Measurements from ENCODE around the gene OR2A14. TPM values are rescaled to one million over a fixed set of nuclear protein-coding genes. Genes with fewer than 3 reads are reported as not detected.
A peak's percentile ranks its signal among the peaks of the same experiment; 100 is the strongest.
"Not testable (repeated sequence)": the region's sequence is repeated elsewhere in the genome, so short reads cannot be mapped to it uniquely, and the experiment has no call there.

The OR2A14 gene
- total RNA-seq, 4 donors from 2014 or later, result not detected

GRCh38 chr7:144174613-144175012 is 51.6 kb downstream of the OR2A14 start:
- Histone ChIP-seq H3K4me3 (no peak overlapping the region), H3K9me3 (no peaks in the 10 kb centered on the region), H3K27me3 (no peaks in the 10 kb centered on the region), H3K36me3 (no peaks in the 10 kb centered on the region), H3K27ac (no peak overlapping the region), H3K4me1 (no peaks in the 10 kb centered on the region)
- intact Hi-C loops (cut with DNase I; ENCODE audit: low total_unique reads), result no loop called here
- in situ Hi-C loops (cut with MboI; ENCODE audit: low sequenced_read_pairs in 4 of 4), result loop anchor here in 1 of 4 donors (25.0 kb wide), 1 partner anchor 213 kb away; no protein-coding TSS in a partner anchor
- no peak for ATAC-seq
- TF ChIP-seq CTCF (IDR thresholded peaks at IDR 0.05 in 4 of 5, conservative IDR thresholded peaks at IDR 0.05 in 1 of 5) (no peak), POLR2A (IDR thresholded peaks at IDR 0.05) (no peak)
- no peak for DNase-seq

- DNase-seq; H3K27me3 ChIP-seq; intact Hi-C loops (cut with DNase I; ENCODE audit: low total_unique reads); H3K4me1 ChIP-seq; H3K4me3 ChIP-seq; ATAC-seq; H3K27ac ChIP-seq; H3K36me3 ChIP-seq; H3K9me3 ChIP-seq; in situ Hi-C loops (cut with MboI; ENCODE audit: low sequenced_read_pairs in 4 of 4): not testable (repeated sequence)
- TF ChIP-seq CTCF (IDR thresholded peaks at IDR 0.05 in 4 of 5, conservative IDR thresholded peaks at IDR 0.05 in 1 of 5), result peak in 3 of 5 experiments; percentile 13 to 30 (median 25)
Observed at GRCh38 chr7:144178380-144179164, 55.6 kb downstream of the OR2A14 start.

GRCh38 chr7:144179165-144179479 is 56.1 kb downstream of the OR2A14 start:
- ATAC-seq; in situ Hi-C loops (cut with MboI; ENCODE audit: low sequenced_read_pairs in 4 of 4); H3K4me1 ChIP-seq; intact Hi-C loops (cut with DNase I; ENCODE audit: low total_unique reads); H3K27me3 ChIP-seq; DNase-seq; H3K9me3 ChIP-seq; H3K4me3 ChIP-seq; H3K36me3 ChIP-seq; H3K27ac ChIP-seq: not testable (repeated sequence)

Other genes starting within 250 kb of the OR2A14 start
- 10 to 100 TPM; 31.4 to 43.0 (median 32.9) TPM for gene TCAF1, start 221.0 kb upstream of the OR2A14 start, total RNA-seq
- gene OR2F2, start 187.9 kb upstream of the OR2A14 start, total RNA-seq, result not detected
- not detected for gene OR2F1, start 168.3 kb upstream of the OR2A14 start, total RNA-seq
- gene OR6B1, start 122.9 kb upstream of the OR2A14 start, total RNA-seq, result not detected
- gene OR2A5, start 74.2 kb upstream of the OR2A14 start, total RNA-seq, result not detected
- not detected for gene OR2A25, start 53.4 kb upstream of the OR2A14 start, total RNA-seq
- gene OR2A12, start 36.9 kb upstream of the OR2A14 start, total RNA-seq, result not detected
- gene OR2A2, start 13.6 kb upstream of the OR2A14 start, total RNA-seq, result not detected
- gene CTAGE4, start 60.3 kb downstream of the OR2A14 start, total RNA-seq, result not detected
- under 1 TPM in 3 of 4 donors, not detected in 1; 0.15 to 0.76 (median 0.18) TPM for gene ARHGEF35, start 72.7 kb downstream of the OR2A14 start, total RNA-seq
- gene OR2A42, start 116.4 kb downstream of the OR2A14 start, total RNA-seq, result under 1 TPM in 1 of 4 donors, not detected in 3; 0.33 TPM
- under 1 TPM in 2 of 4 donors, not detected in 2; 0.17 to 0.75 TPM for gene OR2A7, start 141.6 kb downstream of the OR2A14 start, total RNA-seq
- under 1 TPM in 1 of 4 donors, not detected in 3; 0.10 TPM for gene CTAGE8, start 146.1 kb downstream of the OR2A14 start, total RNA-seq
- under 1 TPM in 1 of 4 donors, not detected in 3; 0.35 TPM for gene OR2A1, start 189.2 kb downstream of the OR2A14 start, total RNA-seq
- under 1 TPM; 0.15 to 0.69 (median 0.53) TPM for gene ARHGEF5, start 232.2 kb downstream of the OR2A14 start, total RNA-seq